Activated T-helper 1 cell treated with anti-CD3 and anti-CD28 coated beads, Interleukin-12 subunit alpha, Interleukin-12 subunit beta, Interleukin-2, Interleukin-4 antibody, amounts not matched to agents 30 ng/mL and 10 ng/mL and 1 ng/mL, durations not matched to agents 14 hours and 24 hours and 36 hours (primary cell): ENCODE results near the gene PKIG. TPM values are rescaled to one million over a fixed set of nuclear protein-coding genes. Genes with fewer than 3 reads are reported as not detected.
"Not testable (repeated sequence)": the region's sequence is repeated elsewhere in the genome, so short reads cannot be mapped to it uniquely, and the experiment has no call there.

Experiments used
- DNase-seq: peaks from one replicate; pipeline ENCODE4 v3.0.0; 2021; ENCODE audit warnings: low spot score
- H3K27ac Mint-ChIP-seq: one replicate; pipeline ENCODE4 v1.8.0; 2021; ENCODE audit warnings: mild to moderate bottlenecking, mixed read lengths
- H3K27me3 Mint-ChIP-seq: one replicate; pipeline ENCODE4 v1.8.0; 2022; ENCODE audit warnings: mild to moderate bottlenecking, moderate library complexity, mixed read lengths; ENCODE audit not compliant: insufficient read depth
- H3K36me3 Mint-ChIP-seq: one replicate; pipeline ENCODE4 v1.8.0; 2021; ENCODE audit warnings: low read depth, mixed read lengths
- H3K4me1 Mint-ChIP-seq: one replicate; pipeline ENCODE4 v1.8.0; 2021; ENCODE audit warnings: low read depth, mixed read lengths
- H3K4me3 Mint-ChIP-seq: one replicate; pipeline ENCODE4 v1.8.0; 2021; ENCODE audit warnings: mild to moderate bottlenecking, moderate library complexity, mixed read lengths
- H3K9me3 Mint-ChIP-seq: one replicate; pipeline ENCODE4 v1.8.0; 2021; ENCODE audit warnings: mixed read lengths
- intact Hi-C: fragments of 100-400 bp; cut with micrococcal nuclease; formaldehyde crosslinking; loops from one replicate; pipeline ENCODE4 v1.15.1; 2024
- total RNA-seq: library from RNA; stranded (reverse); gene quantifications from 2 replicates; pipeline ENCODE4 v1.2.3, GENCODE V29; 2022

PKIG gene
- total RNA-seq, 1 donor from 2014 or later: 2.4 TPM

DNA sequence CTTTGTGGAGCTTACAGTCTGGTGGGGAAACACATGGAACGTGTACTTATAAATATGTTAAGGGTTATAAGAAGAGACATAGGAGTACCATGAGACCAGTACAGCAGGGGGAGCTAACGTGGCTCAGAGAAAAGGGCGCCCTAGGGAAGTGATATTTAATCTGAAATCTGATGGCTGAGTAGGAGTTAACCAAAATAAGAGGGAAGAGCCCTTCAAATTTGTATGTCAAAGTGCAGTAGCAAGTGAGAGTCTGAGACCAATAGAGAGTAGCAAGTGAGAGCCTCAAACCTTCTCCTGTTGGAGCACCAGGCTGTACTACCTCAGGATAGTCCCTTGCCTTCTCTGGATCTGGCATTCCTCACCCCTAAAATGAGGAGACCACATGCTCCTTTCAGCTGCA is 6.1 kb upstream of the PKIG start:
- DNase-seq: no peak
- H3K4me1 Mint-ChIP-seq: peaks cover 27% of the 10 kb centered on the region
- H3K27ac Mint-ChIP-seq: peak overlapping the region; percentile 59
- intact Hi-C loops: loop anchor here (1.0 to 5.0 kb wide), 3 partner anchors 19 to 44 kb away; no protein-coding TSS in a partner anchor
- H3K36me3 Mint-ChIP-seq: peaks cover 2% of the 10 kb centered on the region
- no peak overlapping the region for H3K4me3 Mint-ChIP-seq
- no peaks in the 10 kb centered on the region for H3K9me3 Mint-ChIP-seq
- H3K27me3 Mint-ChIP-seq: no peaks in the 10 kb centered on the region

DNA sequence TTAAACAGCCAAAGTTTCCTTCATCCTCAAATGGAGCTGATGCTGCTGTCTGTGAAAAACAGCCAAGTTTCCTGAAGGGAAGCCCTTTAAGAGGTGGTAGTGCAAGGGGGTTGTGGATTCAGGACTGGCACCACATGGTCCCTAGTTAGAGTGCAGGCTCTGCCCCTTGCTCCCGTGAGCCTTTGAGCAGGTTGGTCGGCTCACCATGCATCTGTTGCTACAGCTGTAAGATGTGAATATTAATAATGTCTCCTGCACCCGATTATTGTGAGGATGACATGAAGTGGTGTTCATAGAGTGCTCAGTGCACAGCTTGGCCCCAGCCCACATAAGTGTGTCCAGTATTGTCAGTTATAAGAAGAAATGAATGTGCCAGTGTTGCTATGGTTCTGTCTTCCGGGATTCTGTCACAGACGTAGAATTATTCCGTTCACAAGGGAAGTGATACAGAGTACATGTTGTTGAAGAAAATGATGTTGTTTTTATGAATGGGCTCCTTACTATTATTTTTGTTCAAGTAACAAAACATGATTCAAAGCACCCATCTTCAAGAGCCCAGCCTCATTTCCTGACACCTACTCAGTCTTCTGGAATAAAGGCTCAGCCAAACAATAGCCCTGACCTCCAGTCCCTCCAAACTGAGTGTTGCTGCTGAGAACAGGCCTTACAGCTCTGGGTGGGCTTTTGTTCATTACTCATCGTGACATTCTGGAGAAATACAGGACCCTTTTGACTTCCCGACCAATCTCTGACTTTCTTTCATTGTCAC is 2.9 kb upstream of the PKIG start:
- no peak overlapping the region for H3K4me3 Mint-ChIP-seq
- intact Hi-C loops: loop anchor here (5.0 kb wide), 1 partner anchor 47 kb away; no protein-coding TSS in a partner anchor

DNA sequence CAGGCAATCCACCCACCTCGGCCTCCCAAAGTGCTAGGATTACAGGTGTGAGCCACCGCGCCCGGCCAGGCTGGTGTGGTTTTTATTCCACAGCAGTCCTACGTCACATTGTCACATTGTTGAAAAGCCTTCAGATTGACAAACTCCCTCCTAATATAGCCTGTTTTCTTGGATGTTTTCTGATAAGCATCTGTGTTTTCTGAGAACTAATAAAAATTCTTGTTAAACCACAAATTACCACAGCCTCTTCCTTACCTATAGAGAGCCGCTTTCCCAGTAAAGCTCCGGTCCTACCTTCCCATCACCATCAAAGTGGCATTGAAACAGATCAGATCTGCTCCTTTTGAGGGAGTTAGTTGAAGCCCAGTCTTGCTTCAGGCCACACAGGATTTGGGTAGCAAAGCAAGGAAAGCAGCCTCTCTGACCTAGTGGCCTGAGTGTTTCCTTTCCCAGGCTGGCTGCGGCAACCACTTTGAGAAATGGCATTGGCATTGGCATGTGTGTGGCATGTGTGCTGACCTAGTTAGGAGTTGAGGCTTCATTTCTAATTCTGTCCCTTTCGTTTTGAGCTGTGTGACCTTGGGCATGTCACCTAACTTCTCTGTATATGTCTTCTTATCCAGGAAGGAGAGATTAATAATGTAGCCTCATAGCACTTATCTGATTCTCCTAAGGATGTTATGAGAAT is 1.7 kb upstream of the PKIG start:
- H3K27me3 Mint-ChIP-seq: no peaks in the 10 kb centered on the region
- H3K4me1 Mint-ChIP-seq: peaks cover 41% of the 10 kb centered on the region
- H3K36me3 Mint-ChIP-seq: peaks cover 2% of the 10 kb centered on the region
- DNase-seq: no peak
- no peak overlapping the region for H3K27ac Mint-ChIP-seq
- intact Hi-C loops: no loop called here
- no peak overlapping the region for H3K4me3 Mint-ChIP-seq
- H3K9me3 Mint-ChIP-seq: no peaks in the 10 kb centered on the region

More for the DNA sequence above, 2.9 kb upstream of the PKIG start:
- Mint-ChIP-seq H3K27me3 (no peaks in the 10 kb centered on the region), H3K4me1 (peaks cover 32% of the 10 kb centered on the region), H3K36me3 (peaks cover 2% of the 10 kb centered on the region), H3K27ac (peak overlapping the region; percentile 37), H3K9me3 (no peaks in the 10 kb centered on the region)
- no peak for DNase-seq

DNA sequence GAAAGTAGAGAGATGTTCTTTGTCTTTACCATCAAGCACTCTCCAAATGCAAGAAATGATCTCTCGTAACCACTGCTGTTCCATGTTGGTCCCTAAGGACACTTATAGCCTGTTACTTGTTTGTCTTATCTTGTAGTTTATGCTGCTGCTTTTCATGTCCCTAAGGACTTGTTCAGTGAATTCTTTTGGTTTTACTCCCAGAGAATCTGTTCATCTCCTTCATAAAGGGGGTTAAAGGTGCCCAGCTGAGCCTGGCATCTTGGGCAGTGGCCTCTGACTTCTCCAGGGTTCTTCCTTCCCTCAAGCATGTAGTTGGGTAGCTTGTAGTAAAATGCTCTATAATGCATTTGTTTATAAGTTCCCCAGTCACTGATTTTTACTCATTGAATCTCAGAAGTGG is 864 bp upstream of the PKIG start:
- Mint-ChIP-seq H3K9me3 (no peaks in the 10 kb centered on the region), H3K27ac (no peak overlapping the region), H3K27me3 (no peaks in the 10 kb centered on the region), H3K36me3 (peaks cover 2% of the 10 kb centered on the region), H3K4me3 (no peak overlapping the region), H3K4me1 (peaks cover 35% of the 10 kb centered on the region)
- DNase-seq: no peak
- intact Hi-C loops: no loop called here

DNA sequence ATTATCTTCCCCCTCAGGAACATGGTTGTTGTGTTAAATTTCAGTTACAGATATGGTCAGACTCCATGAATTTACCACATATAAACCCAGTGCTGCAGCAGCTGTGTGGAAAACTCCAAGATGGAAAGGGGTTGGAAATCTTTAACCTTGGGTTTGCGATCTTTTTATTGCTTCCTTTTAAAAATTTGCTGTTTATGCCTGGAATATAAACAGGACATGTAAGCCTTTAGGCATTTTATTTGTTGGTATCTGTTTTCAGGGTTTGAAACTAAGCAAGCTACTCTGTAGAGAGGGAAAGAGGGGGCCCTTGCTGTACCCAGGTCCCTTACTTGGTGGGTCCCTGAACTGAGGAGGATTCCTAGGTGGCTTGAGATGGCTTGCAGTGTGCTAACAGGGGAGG is 778 bp downstream of the PKIG start:
- intact Hi-C loops: no loop called here
- no peak for DNase-seq
- Mint-ChIP-seq H3K4me3 (no peak overlapping the region), H3K36me3 (peaks cover 2% of the 10 kb centered on the region), H3K9me3 (no peaks in the 10 kb centered on the region), H3K27me3 (no peaks in the 10 kb centered on the region), H3K27ac (no peak overlapping the region), H3K4me1 (peaks cover 28% of the 10 kb centered on the region)

DNA sequence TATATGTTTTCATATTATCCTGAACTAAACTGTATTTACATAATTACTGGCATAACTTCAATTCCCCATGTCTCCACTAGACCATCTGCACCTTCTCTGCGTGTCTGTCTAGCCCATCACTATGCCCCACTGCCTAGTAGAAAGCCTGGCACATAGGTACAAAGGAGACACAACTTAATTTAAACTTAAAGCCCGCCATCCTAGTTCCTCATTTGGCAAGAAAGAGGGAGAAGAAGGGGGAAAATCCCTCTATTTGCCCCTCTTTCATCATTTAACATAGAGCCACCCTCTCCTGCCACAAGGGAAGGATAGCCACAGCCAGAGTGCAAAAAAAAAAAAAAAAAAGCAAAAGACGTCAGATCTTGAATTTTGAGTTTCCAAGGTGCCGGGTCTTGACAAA is 1.8 kb downstream of the PKIG start:
- intact Hi-C loops: no loop called here
- H3K9me3 Mint-ChIP-seq: no peaks in the 10 kb centered on the region
- no peaks in the 10 kb centered on the region for H3K36me3 Mint-ChIP-seq
- no peaks in the 10 kb centered on the region for H3K27me3 Mint-ChIP-seq
- DNase-seq: no peak
- no peak overlapping the region for H3K27ac Mint-ChIP-seq
- peaks cover 28% of the 10 kb centered on the region for H3K4me1 Mint-ChIP-seq
- no peak overlapping the region for H3K4me3 Mint-ChIP-seq

DNA sequence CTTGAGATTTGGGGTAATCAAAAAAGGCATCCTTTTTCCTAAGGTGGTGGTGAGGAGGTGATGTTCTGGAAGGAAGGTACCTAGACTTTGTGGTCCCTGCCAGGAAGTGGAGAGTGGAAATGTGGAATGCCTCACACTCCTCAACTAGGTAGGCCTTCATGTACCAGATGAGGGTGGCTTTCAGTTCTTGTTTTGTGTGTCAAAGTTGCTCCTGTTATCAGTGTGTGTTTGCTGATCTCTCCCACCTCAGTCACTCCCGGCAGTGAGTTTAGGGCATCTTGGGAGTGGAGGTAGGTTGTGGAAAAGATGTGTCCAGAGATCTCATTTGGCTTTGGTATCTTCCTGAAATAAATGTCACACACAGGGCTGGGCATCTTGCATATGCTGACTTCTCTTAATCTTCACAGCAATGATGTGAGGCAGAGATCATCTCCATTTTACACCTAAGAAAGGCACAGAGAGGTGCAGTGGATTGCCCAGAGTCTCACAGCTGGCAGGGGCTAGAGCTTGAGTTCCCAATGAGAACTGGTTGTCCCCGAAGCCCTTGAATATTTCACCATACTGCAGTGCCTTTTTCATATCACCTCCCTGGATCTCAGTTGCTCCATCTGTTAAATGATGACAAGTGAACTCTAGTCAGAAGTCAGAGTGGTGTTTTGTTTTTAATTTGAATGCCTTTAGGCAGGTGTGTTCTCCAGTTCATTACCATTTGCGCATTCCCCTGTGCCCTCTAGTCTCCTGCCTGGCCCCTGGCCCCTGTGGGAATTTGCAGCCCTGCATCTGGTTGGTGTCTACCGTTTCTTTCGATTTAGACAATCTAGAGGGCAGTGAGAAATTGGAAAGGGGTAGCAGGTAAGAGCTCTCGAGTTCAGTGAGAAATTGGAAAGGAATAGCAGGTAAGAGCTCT is 2.9 kb downstream of the PKIG start:
- no peaks in the 10 kb centered on the region for H3K36me3 Mint-ChIP-seq
- H3K9me3 Mint-ChIP-seq: no peaks in the 10 kb centered on the region
- peaks cover 21% of the 10 kb centered on the region for H3K4me1 Mint-ChIP-seq
- no peaks in the 10 kb centered on the region for H3K27me3 Mint-ChIP-seq
- no peak for DNase-seq
- no peak overlapping the region for H3K4me3 Mint-ChIP-seq
- no peak overlapping the region for H3K27ac Mint-ChIP-seq
- intact Hi-C loops: no loop called here

DNA sequence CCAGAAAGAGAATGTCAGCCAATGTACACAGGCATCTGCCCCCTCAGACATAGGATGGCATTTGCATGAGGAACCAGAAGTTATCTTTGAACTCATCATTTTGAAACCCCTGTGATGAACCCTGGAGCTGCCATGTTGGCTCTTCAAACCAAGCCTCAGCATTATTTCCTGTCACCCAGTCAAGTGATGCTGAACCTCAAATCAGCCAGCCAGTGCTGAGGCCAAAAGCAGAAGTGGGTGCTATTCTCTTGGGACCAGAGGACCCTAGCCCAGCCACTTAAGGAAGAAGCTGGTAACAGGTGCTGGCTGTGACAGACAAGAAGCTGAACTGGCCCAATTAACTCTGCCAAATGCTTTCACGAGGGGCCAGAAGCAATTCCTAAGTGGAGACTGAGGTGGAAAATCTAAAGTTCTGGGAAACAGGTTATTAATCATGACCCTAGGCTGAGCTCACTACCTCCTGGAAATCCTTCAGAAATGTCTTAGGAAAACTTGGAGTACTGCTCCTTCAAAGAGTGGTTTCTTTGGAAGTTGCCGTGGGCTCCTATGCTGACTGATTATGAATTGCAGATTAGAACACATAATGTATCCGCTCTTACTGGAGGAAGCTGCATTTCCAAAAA is 4.0 kb downstream of the PKIG start:
- no peak for DNase-seq
- no peaks in the 10 kb centered on the region for H3K9me3 Mint-ChIP-seq
- intact Hi-C loops: no loop called here
- peaks cover 18% of the 10 kb centered on the region for H3K4me1 Mint-ChIP-seq
- no peak overlapping the region for H3K4me3 Mint-ChIP-seq
- H3K36me3 Mint-ChIP-seq: no peaks in the 10 kb centered on the region
- no peak overlapping the region for H3K27ac Mint-ChIP-seq
- H3K27me3 Mint-ChIP-seq: no peaks in the 10 kb centered on the region

DNA sequence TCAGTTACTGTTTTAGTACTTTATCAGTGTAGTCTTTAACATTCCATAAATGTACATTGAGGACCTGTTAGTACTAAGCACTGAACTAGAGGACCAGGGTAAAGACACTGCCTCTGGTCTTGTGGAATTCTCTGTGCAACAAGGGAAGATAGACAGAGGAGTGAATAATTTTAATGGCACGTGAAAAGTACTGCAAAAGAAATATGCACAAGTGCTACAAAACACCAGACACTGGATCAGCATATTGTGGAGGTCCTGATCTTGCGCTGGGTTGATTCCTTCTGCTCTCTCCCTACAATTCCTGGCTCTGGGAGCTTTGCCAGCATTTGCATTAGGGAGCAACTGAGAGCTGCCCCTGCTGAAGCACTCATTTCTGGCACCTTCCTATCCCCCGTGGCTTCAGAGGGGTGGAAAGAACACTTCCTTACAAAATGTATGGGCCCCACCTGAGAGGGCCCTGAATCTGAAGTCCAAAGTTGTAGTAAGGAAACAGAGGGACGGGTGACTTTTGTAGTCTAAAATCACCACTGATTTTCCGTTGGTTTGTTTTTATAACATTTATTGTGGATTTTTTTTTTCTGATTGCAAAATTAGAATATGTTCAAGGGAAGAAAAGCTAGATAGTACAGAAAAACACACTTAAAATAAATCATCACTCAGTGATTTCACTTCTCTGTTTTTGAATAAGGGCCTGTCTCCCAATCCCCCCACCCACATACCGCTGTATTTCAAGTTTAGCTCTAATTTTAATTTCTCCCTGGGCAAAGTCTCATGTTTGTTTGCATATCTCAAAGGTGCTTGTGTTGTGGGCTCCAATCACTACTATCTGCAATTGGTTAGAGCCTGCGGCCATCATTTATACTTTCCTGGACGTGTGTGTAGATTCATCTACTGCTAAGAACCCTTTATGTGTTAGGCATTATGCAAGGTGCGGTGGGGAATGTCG is 4.9 kb downstream of the PKIG start:
- Mint-ChIP-seq H3K27ac (no peak overlapping the region), H3K27me3 (no peaks in the 10 kb centered on the region), H3K4me3 (no peak overlapping the region), H3K4me1 (peaks cover 12% of the 10 kb centered on the region), H3K36me3 (no peaks in the 10 kb centered on the region), H3K9me3 (no peaks in the 10 kb centered on the region)
- intact Hi-C loops: no loop called here
- no peak for DNase-seq

DNA sequence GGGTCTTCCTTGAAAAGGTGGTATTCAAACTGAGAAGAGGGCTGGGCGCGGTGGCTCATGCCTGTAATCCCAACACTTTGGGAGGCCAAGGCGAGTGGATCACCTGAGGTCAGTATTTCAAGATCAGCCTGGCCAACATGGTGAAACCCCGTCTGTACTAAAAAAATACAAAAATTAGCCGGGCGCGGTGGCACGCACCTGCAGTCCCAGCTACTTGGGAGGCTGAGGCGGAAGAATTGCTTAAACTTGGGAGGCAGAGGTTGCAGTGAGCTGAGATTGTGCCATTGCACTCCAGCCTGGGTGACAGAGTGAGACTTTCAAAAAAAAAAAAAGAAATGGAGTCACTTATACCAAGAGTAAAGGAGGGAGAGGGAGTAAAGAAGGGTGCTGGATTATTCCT is 5.9 kb downstream of the PKIG start:
- H3K27ac Mint-ChIP-seq, H3K36me3 Mint-ChIP-seq, DNase-seq, H3K4me3 Mint-ChIP-seq, intact Hi-C loops, H3K27me3 Mint-ChIP-seq, H3K9me3 Mint-ChIP-seq, H3K4me1 Mint-ChIP-seq: not testable (repeated sequence)

DNA sequence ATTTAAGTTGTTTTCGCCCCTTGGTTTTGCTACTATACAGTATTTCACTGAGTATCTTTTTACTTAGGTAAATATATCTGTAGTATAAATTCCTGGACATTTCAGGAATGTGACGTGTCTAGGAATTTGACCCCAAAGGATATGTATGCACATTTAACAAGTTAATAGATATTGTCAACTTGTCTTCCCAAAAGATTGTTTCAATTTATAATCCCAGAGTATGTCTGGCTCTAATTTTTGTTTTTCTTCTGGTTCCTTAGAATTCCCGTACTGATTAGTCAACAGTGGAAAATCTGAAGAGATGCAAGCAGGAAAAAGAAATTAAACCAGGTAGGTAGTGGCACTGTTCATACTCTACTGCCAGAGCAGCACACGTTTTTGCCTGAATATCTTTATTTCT is 7.2 kb downstream of the PKIG start:
- intact Hi-C loops: no loop called here
- H3K9me3 Mint-ChIP-seq: no peaks in the 10 kb centered on the region
- H3K4me3 Mint-ChIP-seq: no peak overlapping the region
- H3K27ac Mint-ChIP-seq: no peak overlapping the region
- DNase-seq: no peak
- peaks cover 9% of the 10 kb centered on the region for H3K4me1 Mint-ChIP-seq
- no peaks in the 10 kb centered on the region for H3K36me3 Mint-ChIP-seq
- no peaks in the 10 kb centered on the region for H3K27me3 Mint-ChIP-seq
